ENCODE measurements around the gene ATF7IP.

ATF7IP gene

DNA sequence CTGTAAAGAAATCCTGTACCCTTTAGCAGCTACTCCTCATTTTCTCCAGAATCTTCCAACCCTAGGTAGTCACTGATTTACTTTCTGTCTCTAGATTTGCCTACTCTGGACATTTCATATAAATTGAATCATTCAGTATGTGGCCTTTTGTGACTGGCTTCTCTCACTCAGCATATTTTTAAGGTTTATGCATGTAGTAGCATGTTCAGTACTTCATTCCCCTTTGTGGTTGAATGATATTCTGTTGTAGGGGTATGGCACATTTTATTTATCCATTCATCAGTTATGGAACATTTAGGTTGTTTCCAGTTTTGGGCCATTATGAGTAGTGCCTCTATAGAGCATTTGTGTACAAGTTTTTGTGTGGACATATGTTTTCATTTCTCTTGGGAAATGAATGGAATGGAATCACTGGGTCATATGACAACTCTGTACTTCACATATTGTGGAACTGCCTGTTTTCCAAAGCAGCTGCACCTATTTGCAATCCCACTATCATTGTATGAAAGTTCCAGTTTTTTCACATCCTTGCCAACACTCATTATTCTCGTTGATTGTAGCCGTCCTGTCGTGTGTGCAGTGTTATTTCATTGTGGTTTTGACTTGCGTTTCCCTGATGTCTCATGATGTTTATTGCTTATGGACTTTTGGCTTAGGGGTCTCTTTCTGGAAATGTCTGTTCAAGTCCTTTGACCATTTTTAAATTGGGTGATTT, 57.2 kb downstream of the ATF7IP start:
- DNase-seq, result no peak

DNA sequence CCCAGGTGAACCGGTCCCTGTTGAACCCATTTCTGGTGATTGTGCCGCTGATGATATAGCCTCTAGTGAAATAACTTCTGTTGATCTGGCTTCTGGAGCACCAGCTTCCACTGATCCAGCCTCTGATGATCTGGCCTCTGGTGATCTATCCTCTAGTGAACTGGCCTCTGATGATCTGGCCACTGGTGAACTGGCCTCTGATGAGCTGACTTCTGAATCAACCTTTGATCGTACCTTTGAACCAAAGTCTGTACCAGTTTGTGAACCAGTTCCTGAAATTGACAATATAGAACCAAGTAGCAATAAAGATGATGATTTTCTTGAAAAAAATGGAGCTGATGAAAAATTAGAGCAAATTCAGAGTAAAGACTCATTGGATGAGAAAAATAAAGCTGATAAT, 59.1 kb downstream of the ATF7IP start:
- DNase-seq, result no peak

DNA sequence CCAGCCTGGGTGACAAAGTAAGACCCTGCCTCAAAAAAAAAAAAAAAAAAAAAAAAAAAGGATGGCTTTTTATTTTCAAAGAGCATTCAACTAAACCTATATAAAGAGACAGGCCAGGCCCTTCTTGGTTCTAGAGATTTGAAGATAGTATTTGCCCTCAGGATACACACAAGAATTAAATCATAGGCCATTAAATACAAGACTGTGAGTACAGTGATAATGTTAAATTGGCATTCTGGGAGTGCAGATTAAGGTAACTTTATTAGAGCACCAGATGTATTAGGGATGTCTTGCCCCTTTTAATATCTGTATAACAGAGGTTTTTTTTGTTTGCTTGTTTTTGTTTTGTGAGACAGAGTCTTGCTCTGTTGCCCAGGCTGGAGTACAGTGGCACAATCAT, 61.3 kb downstream of the ATF7IP start:
- DNase-seq, result no peak

DNA sequence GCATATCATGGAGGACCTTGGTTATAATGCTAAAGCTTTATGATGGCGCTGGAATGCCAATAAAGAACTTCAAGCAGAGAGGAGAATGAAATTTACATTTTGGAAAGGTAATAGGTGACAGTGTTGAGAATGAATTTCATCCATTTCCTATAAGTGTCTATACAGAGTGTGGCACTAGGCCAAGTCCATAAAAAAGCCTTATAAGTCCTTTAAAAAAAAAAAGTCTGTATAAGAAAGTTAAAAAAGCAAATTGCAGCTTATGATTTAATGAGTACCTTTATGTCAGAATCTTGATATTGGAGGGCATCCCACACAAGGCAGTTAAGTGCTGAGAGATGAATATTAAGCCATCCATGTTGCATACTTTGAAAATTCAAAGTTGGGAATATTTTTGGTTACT, 62.4 kb downstream of the ATF7IP start:
- no peak for DNase-seq

DNA sequence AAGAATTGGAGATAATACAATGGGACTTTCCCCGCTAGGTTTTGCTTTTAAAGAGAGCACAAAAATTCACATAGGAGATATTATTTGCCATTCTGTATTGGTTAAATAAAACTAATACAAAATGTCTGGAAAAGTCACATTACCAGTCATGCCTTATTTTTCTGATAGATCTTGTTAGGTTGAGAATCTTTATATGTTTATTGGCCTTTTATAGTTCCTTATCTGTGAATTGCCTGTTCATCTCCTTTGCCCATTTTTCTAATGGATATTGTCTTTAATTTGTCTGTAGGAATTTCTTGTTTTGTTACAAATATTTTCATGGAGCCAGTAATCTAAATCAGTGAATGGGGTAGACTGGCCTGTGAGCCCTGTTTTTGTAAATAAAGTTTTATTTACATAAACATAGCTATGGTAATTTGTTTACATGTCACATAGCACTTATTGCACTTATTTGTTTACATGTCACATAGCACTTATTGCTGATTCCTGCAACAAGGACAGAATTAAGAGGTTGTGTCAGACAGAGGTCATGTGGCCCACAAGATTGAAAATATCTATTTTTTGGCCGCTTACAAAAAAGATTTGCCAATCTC, 65.0 kb downstream of the ATF7IP start:
- no peak for DNase-seq

DNA sequence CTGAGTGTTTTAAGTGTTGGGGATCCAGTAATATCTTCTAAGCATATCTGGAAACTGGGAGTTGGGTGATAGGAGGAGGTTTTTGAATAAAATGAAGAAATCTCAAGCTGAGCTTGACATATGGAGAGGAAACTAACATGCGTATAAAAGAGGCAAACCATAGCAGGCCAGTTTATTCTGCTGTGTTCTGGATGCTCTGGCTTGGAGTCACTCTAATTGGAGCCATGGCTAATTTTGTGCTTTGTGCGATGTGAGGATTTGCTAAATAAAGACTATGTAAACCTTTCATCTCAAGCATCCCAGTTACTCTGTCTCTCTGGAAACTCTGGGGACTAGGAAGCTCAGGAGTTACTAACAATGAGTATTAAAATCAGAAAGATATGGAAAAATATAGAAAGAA, 66.5 kb downstream of the ATF7IP start:
- no peak for DNase-seq

DNA sequence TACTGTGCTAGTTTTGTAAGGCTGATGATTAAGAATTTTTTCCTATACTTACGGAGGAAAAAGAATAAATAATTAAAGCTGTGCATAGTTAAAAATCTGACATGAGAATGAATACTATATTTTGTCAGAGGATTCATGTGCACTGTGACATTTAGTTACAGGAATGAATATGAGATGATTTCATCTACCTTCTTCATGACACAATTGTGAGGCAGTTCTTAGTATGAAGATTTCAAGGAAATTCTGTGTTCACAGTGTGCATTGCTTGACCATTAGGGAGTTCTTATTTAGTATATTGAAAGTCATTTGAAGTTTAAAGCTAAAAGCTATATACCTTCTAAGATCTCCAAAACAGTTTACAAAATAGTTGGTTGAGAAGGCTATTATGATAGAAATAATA, 70.1 kb downstream of the ATF7IP start:
- DNase-seq, result no peak

DNA sequence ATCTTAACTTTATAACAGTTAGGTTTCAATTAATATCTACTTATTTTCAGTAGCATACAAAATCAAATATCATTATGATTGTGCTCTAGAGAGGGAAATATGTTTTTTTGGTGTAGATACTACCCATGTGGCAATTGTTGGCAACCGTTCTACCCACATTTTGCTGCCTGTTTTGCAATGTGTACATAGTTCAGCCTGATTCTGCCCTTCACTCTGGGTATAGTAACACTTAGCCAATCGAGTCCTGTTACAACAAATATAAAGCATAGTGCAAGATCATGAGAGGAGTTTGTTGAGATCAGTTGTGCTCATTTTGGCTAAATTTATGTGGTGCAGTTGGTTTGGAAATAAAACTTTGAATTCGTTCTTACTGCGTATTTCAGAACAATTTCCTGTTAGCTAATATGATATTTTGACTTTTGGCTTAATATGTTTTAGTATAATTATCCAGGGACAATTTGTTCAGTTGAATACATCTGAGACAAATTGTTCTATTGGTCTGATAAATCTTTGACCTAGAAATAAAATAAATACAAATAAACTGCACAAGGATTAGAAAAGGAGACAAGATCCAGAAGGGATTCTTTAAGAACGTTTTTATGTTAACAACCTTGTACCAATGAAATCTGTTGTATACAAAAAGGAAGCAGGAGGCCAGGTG, 76.9 kb downstream of the ATF7IP start:
- no peak for DNase-seq

DNA sequence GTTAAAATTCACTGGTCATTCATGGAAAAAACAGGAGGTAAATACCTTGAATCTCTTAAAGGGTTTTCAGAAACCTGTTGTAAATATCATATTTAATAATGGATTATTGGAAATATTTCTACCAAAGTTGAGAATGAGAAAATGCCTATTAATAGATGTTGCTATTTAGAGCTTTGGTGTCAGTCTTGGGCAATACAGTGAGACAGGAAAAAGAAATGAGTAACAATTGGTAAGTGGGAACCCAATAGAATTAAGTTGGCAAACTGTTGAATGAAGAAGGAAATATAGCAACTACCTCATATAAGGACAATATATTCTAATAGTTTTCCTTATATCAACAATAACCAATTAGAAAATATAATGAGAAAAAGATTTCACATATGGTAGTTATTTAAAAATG, 78.0 kb downstream of the ATF7IP start:
- DNase-seq, result no peak

DNA sequence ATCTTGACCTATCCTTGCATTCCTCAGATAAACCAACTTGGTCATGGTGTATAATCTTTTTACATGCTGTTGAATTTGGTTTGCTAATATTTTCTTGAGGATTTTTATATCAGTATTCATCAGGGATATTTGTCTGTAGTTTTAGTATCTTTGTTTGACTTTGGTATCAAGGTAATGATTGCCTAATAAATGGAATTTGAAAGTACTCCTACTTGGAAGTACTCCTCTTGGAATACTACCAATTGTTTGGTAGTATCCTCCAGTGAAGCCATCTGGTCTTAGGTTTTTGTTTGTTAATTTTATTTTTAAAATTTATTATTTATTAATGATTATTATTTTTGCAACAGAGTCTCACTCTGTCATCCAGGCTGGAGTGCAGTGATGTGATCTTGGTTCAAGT, 85.0 kb downstream of the ATF7IP start:
- no peak for DNase-seq

DNA sequence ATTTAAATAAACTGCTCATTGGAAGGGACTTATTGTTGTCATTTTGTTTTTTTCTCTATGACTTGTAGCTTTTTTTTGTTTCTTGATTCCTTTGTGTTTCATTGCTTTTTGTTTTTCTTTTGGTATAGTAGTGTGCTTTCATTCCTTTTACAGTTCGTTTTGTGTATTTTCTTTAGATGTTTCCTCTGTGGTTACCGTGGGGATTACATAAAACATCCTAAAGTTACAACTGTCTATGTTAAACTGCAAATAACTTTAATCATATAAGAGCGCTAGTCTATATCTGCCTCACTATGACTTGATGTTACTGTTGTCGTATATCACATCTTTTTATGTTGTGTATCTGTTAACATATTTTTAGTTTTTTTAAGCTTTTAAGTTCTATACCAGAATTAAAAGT, 86.9 kb downstream of the ATF7IP start:
- DNase-seq, result no peak

DNA sequence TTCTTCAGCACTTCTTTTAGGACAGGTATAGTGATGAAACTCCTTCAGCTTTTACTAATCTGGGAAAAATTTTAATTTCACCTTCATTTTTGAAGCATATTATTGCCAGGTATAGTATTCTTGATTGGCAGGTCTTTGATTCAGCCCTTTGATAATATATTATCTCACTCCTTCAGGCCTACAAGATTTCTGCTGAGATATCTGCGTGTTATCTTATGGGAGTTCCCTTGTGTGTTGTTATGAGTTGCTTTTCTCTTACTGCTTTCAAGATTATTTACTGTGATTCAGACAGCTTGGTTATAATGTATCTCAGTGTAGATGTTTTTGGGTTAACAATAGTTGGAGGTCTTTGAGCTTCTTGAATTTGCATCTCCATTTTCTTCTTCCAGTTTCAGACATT, 87.4 kb downstream of the ATF7IP start:
- no peak for DNase-seq

DNA sequence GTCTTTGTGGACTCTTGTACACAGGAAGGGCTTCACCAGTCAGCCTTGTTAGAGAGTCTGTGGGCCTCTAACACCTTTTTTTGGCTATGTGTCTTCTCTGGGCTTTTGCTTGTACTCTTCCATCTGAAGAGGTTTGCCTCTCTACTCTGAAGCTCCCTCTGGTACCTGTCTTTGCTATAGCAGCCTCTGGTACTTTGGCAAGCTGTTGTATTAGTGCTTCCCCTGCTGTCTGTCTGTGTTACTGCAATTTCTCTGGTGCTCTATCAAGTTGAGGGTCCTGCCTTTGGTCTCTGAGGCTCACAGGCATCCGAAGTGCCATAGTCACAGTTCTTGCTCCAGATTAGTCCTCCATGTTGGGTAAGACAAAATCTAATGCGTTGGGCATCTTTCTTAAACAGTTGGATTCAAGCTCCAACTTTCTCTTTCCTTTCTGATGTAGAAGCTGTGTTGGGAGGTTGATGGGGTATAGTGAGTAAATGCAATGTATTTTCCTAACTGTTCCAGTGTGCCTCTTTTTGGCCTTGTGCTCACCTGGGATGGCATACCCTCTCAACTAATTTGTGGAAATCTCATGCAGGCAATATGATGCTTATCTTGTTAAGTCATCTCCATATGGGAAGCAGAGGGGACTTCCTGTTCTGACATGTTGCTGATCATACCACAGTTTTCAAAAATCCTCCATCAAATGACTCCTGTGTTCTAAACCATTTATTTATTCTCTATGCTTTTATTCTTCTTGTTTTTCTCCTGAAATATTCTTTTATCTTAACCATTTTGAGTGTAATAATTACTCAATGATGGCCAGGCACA, 88.8 kb downstream of the ATF7IP start:
- DNase-seq, result peak; percentile 57

DNA sequence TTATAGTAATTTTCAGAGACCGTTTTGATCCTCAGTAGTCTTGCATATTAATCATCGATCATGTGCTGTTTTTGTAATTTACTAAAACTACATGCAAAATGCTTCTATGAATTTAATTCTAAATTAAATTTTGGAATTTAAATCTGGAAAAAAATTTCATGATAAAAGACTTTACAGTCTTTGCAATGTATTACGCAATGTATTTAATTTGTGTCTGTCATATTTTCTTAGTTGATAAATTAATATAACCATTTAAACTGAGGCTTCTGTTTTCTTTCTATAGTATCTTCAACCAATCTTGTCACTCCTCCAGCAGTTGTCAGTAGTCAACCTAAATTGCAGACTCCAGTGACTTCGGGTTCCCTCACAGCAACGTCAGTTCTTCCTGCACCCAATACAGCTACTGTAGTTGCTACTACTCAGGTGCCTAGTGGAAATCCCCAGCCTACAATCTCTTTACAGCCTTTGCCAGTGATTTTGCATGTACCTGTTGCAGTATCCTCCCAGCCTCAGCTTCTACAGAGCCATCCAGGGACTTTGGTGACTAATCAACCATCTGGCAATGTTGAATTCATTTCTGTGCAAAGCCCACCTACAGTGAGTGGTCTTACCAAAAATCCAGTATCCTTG, 94.8 kb downstream of the ATF7IP start:
- DNase-seq, result no peak

DNA sequence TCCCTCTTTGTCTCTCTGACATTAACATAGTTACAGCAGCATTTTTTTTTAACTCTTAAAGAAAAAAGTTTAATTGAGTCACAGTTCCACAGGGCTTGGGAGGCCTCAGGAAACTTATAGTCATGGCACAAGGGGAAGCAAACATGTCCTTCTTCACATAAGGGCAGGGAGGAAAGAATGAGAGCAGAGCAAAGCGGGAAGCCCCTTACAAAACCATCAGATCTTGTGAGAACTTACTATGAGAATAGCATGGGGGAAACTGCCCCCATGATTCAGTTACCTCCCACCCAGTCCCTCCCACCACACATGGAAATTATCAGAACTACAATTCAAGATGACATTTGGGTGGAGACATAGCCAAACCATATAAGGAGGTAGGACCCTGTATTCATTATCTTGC, 106.0 kb downstream of the ATF7IP start:
- DNase-seq, result no peak

DNA sequence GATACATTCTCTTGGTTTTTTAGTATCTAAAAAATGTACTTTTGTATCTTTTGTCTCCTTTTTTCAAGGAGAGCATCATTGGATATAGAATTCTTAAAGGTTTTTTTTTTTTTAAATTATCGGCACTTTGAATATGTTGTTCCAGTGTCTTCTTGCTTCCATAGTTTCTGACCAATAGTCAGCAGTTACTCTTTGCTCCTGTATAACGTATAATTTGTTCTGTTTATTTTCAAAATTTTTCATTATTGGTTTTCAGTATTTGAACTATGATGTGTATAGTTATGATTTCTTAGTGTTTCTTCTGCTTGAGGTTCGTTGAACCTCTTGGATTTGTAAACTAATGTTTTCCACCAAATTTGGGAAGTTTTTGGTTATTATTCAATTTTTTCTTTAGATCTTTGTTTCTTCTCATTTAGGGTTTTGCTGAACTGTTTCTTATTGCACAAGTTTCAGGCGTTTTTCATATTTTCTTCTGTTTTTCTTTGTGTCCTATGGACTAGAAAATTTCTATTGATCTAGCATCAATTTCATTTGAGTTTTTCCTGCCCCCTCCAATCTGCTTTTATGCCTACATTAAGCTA, 108.3 kb downstream of the ATF7IP start:
- peak; percentile 25 for DNase-seq

DNA sequence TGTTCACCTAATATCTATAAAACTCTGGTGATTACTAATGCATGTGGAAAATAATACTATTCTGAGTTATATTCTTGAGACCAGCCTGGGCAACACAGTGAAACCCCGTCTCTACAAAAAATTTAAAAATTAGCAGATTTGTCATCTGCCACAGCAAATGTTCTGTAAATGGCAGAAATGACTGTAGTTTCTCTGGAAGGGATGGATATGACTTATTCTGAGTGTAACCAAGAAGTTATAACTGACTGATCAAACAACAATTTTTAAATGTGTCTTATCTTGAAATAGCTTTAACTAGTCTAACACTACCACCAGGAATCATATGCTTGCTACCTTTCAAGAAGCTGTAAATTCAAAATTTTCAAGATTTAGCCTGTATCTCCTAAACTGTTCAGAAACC, 113.5 kb downstream of the ATF7IP start:
- no peak for DNase-seq

DNA sequence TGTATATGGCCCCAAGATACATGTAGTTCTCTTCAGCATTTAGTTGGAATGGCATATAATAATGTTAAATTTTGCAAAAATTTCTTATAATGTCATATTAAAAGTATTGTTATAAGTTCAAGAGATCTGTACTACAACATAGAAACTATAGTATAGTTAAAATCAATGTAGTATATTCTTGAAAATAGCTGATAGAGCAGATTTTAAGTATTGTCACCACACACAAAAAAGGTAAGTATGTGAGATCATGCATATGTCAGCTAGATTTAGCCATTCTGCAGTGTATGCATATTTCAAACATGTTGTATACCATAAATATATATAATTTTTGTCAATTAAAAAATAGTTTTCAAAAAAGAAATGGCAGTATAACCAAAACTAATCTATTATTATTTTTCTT, 115.7 kb downstream of the ATF7IP start:
- DNase-seq, result no peak

DNA sequence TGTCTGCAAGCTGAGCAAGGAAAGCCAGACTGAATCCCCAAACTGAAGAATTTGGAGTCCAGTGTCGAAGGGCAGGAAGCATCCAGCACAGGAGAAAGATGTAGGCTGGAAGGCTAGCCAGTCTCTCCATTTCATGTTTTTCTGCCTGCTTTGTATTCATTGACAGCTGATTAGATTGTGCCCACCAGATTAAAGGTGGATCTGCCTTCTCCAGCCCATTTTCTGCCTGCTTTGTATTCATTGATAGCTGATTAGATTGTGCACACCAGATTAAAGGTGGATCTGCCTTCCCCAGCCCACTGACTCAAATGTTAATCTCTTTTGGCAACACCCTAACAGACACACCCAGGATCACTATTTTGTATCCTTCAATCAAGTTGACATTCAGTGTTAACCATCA, 116.9 kb downstream of the ATF7IP start:
- no peak for DNase-seq

DNA sequence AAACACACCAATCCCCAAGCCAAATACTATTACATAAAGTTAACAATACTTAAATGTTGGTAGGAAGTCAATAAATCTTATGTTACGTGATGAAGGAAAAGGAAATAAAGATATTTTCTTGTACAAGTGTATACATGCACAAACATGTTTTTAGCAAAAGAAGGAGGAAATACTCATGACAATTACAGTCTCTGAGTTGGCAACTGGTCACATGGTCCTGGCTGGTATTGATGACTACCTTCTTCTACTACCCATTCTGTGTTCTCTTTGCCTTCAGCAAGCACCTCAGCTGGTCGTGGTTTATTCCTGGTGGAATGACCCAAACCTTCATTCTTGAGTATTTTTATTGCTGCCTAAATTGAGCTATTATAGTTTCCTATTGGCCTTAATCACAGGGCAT, 117.4 kb downstream of the ATF7IP start:
- no peak for DNase-seq

DNA sequence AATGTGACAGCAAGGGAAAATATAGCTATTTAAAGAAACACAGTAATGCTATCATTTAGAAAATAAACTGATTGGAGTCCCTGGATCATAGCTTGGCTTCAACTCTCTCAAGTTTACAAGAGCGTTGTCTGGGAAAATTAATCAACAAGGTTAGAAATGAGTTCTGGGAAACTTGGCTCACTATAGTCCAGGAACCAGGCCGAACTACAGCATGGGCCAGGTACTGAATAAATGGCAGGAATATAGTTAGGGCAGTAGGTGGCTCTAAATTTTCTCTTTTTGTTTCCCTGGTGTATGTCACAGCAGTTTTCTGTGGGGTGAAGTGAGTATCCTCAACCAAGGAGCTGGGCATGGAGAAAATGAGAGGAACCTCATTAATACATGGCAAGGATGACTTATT, 129.8 kb downstream of the ATF7IP start:
- no peak for DNase-seq

DNA sequence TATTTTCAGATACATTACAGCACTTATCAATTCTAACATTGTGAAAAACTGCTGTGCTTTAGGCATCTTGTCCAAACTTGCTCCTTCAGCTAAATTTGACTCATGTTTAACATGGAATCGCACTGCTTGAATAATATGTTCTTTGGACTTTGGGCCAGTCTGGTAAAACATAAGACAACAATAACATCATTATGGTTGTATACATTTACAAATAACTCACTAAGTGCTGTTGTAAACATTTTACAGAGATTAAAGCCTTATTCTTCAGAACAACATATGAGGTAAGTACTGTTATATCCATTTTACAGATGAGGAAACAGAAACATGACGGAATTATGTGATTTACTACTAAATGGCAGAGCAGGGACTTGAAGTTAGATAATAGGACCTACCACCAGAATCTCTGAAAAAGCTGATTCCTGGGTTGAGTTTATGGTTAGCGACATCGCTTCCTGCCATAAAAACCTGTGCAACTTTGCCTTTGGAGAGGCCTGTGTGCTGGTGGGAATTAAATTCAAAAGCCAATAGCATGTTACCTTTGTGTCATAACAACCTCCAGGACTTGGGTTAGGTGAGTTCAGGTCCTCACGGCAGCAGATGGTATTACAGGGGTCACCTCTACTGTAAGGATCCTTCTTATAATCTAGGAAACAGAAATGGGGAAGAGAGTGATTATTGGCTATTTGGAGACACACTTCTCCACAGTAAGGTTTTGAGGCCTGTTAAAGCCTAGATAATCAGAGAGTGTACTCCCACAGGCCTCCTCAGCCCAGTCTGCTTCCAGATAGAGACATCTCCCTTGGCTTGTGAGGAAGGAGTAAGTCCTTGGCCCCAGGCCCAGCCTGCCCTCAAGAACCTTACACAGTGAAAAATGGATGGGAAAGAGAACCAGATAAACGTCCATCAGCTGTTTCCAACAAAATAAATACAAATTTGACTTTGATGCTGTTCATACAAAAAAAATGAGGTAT, 140.4 kb downstream of the ATF7IP start:
- DNase-seq, result no peak
